Lower leg skin (tissue), 4 donors: ENCODE results near the gene MAD1L1. TPM values are rescaled to one million over a fixed set of nuclear protein-coding genes. Genes with fewer than 3 reads are reported as not detected.

Source experiments
- DNase-seq, 2 donors: peaks; one replicate each; pipeline ENCODE4 v3.0.0-alpha.2; 2019; ENCODE audit warnings: low spot score in 2 of 2
- H3K4me3 ChIP-seq: fragments of 200-600 bp; sonication (generic); 2 replicates; pipeline ENCODE4 v1.5.1; 2017; ENCODE audit warnings: mild to moderate bottlenecking, low read depth; ENCODE audit not compliant: poor library complexity, severe bottlenecking
- CTCF ChIP-seq, 3 donors: fragments of 450-650 bp; IDR thresholded peaks; one replicate each; pipeline ENCODE4 v1.5.1; 2016; ENCODE audit warnings: antibody characterized with exemption in 3 of 3, mild to moderate bottlenecking in 3 of 3, moderate library complexity in 2 of 3
- POLR2A ChIP-seq, 2 donors: fragments of 450-650 bp; IDR thresholded peaks; one replicate each; pipeline ENCODE4 v1.6.1; 2016 to 2017; ENCODE audit warnings: antibody characterized with exemption in 2 of 2, mild to moderate bottlenecking in 1 of 2, moderate library complexity in 1 of 2
- WGBS, 2 donors: methylation state at CpG; one replicate each; pipeline ENCODE4 v1.1.5; 2018; 5-methylcytosine and 5-hydroxymethylcytosine counted together
- intact Hi-C: fragments of 100-400 bp; cut with DNase I; formaldehyde crosslinking; loops from one replicate; pipeline ENCODE4 v1.15.0; 2023; ENCODE audit warnings: low total_unique reads
- total RNA-seq, 4 donors: library from RNA; depleted of rRNA; stranded (reverse); fragments of >200 nt; gene quantifications; one replicate each; pipeline ENCODE4 v1.1.0, GENCODE V29; 2016

The MAD1L1 gene
- total RNA-seq, 4 donors from 2014 or later = 37.7 to 77.8 (median 59.4) TPM

- no peak overlapping the region for H3K4me3 ChIP-seq
- TF ChIP-seq CTCF (IDR thresholded peaks at IDR 0.05) (no peak), POLR2A (IDR thresholded peaks at IDR 0.05) (no peak)
- no peak for DNase-seq
- intact Hi-C loops = no loop called here
- WGBS, 2 donors = 91 to 95% methylated on average over 18 to 19 of the region's 19 CpGs
Measured at GRCh38 chr7:2101630-2102374, 130.9 kb downstream of the MAD1L1 start.

GRCh38 chr7:2100278-2101208 lies 132.2 kb downstream of the MAD1L1 start:
- no peak for DNase-seq

GRCh38 chr7:2099048-2099957 lies 133.4 kb downstream of the MAD1L1 start:
- TF ChIP-seq POLR2A (IDR thresholded peaks at IDR 0.05) = no peak
- no peak for TF ChIP-seq CTCF (IDR thresholded peaks at IDR 0.05)
- intact Hi-C loops = no loop called here
- WGBS, 2 donors = 77 to 84% methylated on average over 25 to 29 of the region's 29 CpGs
- no peak for DNase-seq
- no peak overlapping the region for H3K4me3 ChIP-seq

More at GRCh38 chr7:2100278-2101208, 132.2 kb downstream of the MAD1L1 start:
- TF ChIP-seq CTCF (IDR thresholded peaks at IDR 0.05) = no peak
- TF ChIP-seq POLR2A (IDR thresholded peaks at IDR 0.05) = no peak
- no peak overlapping the region for H3K4me3 ChIP-seq
- WGBS, 2 donors = 86 to 89% methylated on average over 31 of the region's 31 CpGs
- intact Hi-C loops = no loop called here

- no peak for DNase-seq
- intact Hi-C loops = no loop called here
- no peak overlapping the region for H3K4me3 ChIP-seq
- no peak for TF ChIP-seq POLR2A (IDR thresholded peaks at IDR 0.05)
- no peak for TF ChIP-seq CTCF (IDR thresholded peaks at IDR 0.05)
- 93% methylated on average over 16 of the region's 16 CpGs for WGBS, 2 donors
Measured at GRCh38 chr7:2098496-2098895, 134.2 kb downstream of the MAD1L1 start.

GRCh38 chr7:2098056-2098455 lies 134.7 kb downstream of the MAD1L1 start:
- DNase-seq = no peak
- TF ChIP-seq CTCF (IDR thresholded peaks at IDR 0.05) = no peak
- no peak for TF ChIP-seq POLR2A (IDR thresholded peaks at IDR 0.05)
- 97 to 100% methylated on average over 5 to 18 of the region's 18 CpGs for WGBS, 2 donors

More at GRCh38 chr7:2098056-2098455, 134.7 kb downstream of the MAD1L1 start:
- intact Hi-C loops = no loop called here
- no peak overlapping the region for H3K4me3 ChIP-seq
